Ishikawa (cell line): ENCODE data around the gene TMEM144.

Source experiments
- CEBPB ChIP-seq: IDR thresholded peaks from 2 replicates; pipeline ENCODE4 v1.6.1; 2012
- CREB1 ChIP-seq: IDR thresholded peaks from 2 replicates; pipeline ENCODE4 v1.6.1; 2012; ENCODE audit warnings: low read depth
- EGR1 ChIP-seq: IDR thresholded peaks from 2 replicates; pipeline ENCODE4 v1.6.1; 2012
- EP300 ChIP-seq: IDR thresholded peaks from 2 replicates; pipeline ENCODE4 v1.6.1; 2012; ENCODE audit warnings: borderline replicate concordance
- FOXM1 ChIP-seq: IDR thresholded peaks from 2 replicates; pipeline ENCODE4 v1.6.1; 2012; ENCODE audit warnings: low read depth, borderline replicate concordance
- MAX ChIP-seq: IDR thresholded peaks from 2 replicates; pipeline ENCODE4 v1.6.1; 2012
- NFIC ChIP-seq: IDR thresholded peaks from 2 replicates; pipeline ENCODE4 v1.6.1; 2012
- RAD21 ChIP-seq: IDR thresholded peaks from 2 replicates; pipeline ENCODE4 v1.6.1; 2012; ENCODE audit warnings: low read depth
- REST ChIP-seq: IDR thresholded peaks from 2 replicates; pipeline ENCODE4 v1.6.1; 2012; ENCODE audit warnings: low read depth, mild to moderate bottlenecking
- TAF1 ChIP-seq: IDR thresholded peaks from 2 replicates; pipeline ENCODE4 v1.6.1; 2012; ENCODE audit warnings: low read depth, mild to moderate bottlenecking
- TCF12 ChIP-seq: IDR thresholded peaks from 2 replicates; pipeline ENCODE4 v1.6.1; 2012; ENCODE audit warnings: low read depth
- TEAD4 ChIP-seq: IDR thresholded peaks from 2 replicates; pipeline ENCODE4 v1.6.1; 2012
- USF1 ChIP-seq: IDR thresholded peaks from 2 replicates; pipeline ENCODE4 v1.6.1; 2012
- YY1 ChIP-seq: IDR thresholded peaks from 2 replicates; pipeline ENCODE4 v1.6.1; 2012; ENCODE audit warnings: low read depth
- ZBTB7A ChIP-seq: IDR thresholded peaks from 2 replicates; pipeline ENCODE4 v1.6.1; 2012; ENCODE audit warnings: low read depth

TMEM144 gene

GRCh38 chr4:158238575-158238974 lies 28.3 kb downstream of the TMEM144 start:
- TF ChIP-seq FOXM1 (no peak), REST (no peak), ZBTB7A (no peak), EGR1 (no peak), TEAD4 (no peak), NFIC (no peak), CEBPB (no peak), TCF12 (no peak), EP300 (no peak), RAD21 (no peak), USF1 (no peak), TAF1 (no peak), MAX (no peak), CREB1 (no peak), YY1 (no peak)

GRCh38 chr4:158239196-158239595 lies 28.9 kb downstream of the TMEM144 start:
- TF ChIP-seq RAD21: no peak
- no peak for TF ChIP-seq CREB1
- TF ChIP-seq TAF1: no peak
- no peak for TF ChIP-seq EP300
- TF ChIP-seq CEBPB: no peak
- TF ChIP-seq MAX: no peak
- TF ChIP-seq NFIC: no peak
- TF ChIP-seq FOXM1: no peak
- no peak for TF ChIP-seq ZBTB7A
- no peak for TF ChIP-seq TEAD4
- TF ChIP-seq YY1: no peak
- TF ChIP-seq EGR1: no peak
- no peak for TF ChIP-seq TCF12
- no peak for TF ChIP-seq REST
- TF ChIP-seq USF1: no peak

GRCh38 chr4:158243071-158243470 lies 32.8 kb downstream of the TMEM144 start:
- TF ChIP-seq EGR1 (no peak), CEBPB (no peak), CREB1 (no peak), RAD21 (no peak), TCF12 (no peak), TAF1 (no peak), FOXM1 (no peak), EP300 (no peak), TEAD4 (no peak), REST (no peak), USF1 (no peak), YY1 (no peak), ZBTB7A (no peak), NFIC (no peak), MAX (no peak)

- TF ChIP-seq TEAD4 (no peak), EGR1 (no peak), CREB1 (no peak), REST (no peak), TCF12 (no peak), YY1 (no peak), CEBPB (no peak), TAF1 (no peak), EP300 (no peak), FOXM1 (no peak), MAX (no peak), RAD21 (no peak), NFIC (no peak)
These were observed 40.0 kb downstream of the TMEM144 start for GRCh38 chr4:158250321-158250720.
